ENCODE results near the gene MUC2.
A peak's percentile ranks its signal among the peaks of the same experiment; 100 is the strongest.

Gene MUC2

GRCh38 chr11:1070594-1071462, 3.8 kb upstream of the MUC2 start:
- DNase-seq, result no peak

DNA sequence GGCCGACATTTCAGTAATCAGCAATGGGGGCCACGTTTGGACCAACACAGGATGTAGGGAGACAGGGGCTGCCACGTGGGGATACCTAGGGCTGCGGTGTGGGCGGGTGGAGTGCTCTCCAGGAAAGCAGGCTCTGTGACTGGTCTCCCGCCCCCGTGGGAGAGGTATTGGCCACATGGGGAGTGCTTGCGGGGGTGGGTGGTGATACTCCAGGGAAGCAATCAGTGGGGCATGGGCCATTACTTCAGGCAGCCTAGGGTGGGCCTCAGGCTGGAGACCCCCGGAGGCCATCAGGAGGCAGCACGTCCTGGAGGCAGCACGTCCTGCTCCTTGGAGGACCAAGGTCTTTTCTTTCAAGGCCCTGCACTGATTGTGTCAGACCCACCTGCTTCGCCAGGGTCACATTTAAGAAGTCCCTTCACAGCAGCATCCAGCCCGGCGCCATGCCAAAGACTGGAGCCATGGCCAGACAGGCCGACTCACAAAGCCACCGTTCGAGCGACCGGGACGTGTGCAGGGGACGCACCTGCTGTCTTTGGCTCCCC, 3.0 kb upstream of the MUC2 start:
- no peak for DNase-seq

DNA sequence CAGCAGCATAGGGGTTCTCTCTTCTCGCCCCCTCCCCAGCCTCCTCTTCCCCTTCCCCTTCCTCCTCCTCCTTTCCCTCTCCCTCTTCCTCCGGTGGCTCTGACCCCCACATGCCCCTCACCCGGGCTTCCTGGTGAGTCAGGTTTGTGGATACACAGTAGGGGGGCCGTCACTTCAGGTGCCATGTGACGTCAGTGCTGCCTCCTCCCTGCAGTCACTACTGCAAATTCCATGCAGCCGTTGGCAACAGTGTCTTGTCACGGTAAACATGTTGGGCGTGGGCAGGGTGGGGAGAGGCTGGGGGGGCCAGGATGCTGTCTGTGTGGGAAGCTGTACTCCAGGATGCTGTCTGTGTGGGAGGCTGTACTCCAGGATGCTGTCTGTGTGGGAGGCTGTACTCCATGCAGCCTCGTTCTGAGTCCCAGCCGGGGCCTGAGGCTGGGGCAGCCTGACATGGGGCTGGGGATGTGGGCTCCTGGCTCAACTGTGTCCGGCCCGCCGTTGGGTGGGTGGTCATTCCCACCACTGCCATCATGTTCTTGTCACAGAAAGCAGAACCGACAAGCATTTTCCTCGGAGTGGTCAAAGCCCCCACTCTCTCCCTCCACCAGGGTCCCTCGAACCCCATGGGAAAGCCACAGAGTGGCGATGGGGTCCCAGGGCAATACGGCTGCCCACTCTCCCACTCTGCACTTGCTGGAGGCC, 2.4 kb upstream of the MUC2 start:
- DNase-seq, result peak in 1 of 51 donors; percentile 29

GRCh38 chr11:1072821-1073231, 1.8 kb upstream of the MUC2 start:
- DNase-seq, result no peak

DNA sequence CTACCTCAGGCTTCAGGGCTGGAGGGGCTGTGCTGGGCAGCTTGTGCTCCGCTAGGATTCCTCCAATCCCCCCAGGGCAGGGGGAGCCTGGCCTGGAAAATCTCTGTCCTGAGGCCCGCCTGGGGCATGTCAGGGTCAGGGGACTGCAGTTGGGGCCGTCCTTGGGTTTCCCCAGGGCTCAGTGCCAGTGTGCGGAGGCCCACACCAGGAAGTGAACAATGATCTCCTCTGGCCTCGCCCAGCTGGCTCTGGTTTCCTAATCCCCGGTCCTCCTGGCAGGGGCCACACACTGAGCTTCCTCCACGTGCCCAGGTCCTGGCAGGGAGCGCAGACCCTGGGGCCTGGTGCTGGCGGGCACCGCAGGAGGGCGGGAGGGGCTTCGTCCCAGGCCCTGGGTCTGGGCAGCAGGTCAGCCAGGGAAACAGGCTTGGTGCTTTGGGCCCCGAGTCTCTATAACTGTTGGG, 1.4 kb upstream of the MUC2 start:
- peak in 15 of 51 donors; percentile 8 to 45 (median 20) for DNase-seq

GRCh38 chr11:1073851-1074243, 827 bp upstream of the MUC2 start:
- DNase-seq, result no peak

DNA sequence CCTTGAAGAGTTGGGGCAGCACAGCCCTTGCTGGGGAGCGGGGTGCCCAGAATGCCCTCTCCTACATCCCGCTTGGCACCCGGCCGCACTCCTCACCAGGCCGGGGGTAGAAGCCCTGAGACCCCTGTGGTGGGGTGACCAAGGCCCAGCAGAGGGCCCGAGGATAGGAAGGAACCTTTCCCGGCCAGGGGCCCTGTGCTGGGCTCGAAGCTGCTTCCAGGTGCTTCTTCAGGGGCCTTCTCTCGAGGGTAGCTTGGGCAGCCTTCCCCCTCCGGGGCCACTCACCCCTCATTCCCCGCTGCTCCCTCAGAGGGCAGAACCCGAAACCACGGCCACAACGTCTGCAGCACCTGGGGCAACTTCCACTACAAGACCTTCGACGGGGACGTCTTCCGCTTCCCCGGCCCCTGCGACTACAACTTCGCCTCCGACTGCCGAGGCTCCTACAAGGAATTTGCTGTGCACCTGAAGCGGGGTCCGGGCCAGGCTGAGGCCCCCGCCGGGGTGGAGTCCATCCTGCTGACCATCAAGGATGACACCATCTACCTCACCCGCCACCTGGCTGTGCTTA, 752 bp downstream of the MUC2 start:
- no peak for DNase-seq

DNA sequence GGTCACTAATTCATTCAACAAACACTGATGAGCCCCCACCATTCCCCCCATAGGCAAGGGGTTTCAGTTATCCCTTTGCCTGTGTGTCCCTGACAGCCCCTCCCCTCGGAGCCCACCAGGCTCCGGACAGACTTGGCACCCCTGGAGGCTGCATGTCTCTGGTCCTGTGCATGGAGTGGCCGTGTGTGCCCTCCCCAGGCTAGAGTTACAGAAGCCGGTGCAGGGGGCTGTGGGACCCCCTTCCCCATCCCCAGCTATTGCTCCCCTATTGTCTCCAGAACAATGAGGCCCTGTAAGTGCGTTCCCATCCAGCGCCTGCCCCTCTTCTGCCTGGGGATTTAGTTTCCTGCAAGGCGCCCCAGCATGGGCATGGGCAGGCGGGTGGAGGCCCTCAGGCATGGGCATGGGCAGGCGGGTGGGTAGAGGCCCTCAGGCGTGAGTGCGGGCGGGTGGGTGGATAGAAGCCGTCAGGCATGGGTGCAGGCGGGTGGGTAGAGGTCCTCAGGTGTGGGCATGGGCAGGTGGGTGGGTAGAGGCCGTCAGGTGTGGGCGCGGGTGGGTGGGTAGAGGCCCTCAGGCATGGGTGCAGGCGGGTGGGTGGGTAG, 1.5 kb downstream of the MUC2 start:
- DNase-seq, result no peak

GRCh38 chr11:1077033-1077416, 2.4 kb downstream of the MUC2 start:
- no peak for DNase-seq

DNA sequence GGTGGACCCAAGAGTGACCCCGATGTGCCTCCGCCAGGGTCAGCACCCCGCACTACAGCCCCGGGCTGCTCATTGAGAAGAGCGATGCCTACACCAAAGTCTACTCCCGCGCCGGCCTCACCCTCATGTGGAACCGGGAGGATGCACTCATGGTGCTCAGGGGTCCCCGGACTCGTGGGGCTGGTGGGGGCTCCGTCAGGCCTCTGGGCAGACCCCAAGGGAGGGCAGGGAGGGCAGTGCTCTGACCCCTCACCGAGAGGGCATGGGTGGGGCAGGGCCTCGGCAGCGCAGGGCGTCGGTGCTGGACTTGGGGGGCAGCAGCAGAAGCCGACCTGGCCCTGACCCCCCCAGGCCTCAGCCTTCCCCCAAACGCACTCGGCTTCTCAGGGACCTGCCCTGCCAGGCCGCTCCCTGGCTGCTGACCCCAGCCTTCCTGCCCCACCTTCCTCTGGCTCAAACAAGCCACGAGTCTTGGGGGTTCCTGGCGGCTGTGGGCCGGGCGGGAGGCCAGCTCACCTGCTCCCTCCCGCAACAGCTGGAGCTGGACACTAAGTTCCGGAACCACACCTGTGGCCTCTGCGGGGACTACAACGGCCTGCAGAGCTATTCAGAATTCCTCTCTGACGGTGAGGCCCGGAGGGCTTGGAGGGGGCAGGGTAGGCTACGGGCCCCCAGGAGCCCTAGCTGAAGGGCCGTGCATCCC, 2.9 kb downstream of the MUC2 start:
- DNase-seq, result no peak

DNA sequence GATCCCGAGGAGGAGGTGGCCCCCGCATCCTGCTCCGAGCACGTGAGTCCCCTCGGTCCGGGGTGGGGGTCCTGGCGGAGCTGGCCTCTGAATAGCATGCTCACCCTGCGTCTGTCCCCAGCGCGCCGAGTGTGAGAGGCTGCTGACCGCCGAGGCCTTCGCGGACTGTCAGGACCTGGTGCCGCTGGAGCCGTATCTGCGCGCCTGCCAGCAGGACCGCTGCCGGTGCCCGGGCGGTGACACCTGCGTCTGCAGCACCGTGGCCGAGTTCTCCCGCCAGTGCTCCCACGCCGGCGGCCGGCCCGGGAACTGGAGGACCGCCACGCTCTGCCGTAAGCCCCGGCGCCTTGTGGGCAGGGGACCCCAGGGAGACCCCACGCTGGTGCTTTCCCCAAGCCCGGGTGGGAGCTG, 3.5 kb downstream of the MUC2 start:
- no peak for DNase-seq

DNA sequence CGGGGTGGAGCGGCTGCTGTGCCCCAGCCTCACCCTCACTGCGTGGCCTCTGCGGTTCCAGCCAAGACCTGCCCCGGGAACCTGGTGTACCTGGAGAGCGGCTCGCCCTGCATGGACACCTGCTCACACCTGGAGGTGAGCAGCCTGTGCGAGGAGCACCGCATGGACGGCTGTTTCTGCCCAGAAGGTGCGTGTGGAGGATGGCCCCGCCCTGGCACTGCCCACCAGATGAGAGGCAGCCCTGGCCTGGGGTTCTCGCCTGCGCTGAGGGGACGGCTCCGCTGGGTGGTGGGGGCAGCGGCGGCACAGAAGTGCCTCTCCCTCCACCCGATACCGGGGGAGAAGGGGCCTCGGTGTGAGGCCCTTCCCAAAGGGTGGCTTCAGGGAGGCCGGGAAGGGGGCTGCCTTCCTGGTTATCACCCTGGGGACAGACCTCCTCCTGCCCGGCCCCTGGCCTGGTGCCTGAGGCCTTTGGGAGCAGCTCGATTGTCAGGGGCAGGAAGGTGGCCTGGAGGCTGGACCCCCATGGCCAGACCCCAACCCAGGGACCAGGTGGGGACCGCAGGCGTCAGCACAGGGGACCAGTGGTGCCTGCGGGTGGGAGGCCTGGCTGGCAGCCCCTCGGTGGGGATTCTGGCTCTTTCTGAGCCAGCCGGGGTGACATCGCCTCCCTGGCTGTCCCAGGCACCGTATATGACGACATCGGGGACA, 7.1 kb downstream of the MUC2 start:
- DNase-seq, result no peak

DNA sequence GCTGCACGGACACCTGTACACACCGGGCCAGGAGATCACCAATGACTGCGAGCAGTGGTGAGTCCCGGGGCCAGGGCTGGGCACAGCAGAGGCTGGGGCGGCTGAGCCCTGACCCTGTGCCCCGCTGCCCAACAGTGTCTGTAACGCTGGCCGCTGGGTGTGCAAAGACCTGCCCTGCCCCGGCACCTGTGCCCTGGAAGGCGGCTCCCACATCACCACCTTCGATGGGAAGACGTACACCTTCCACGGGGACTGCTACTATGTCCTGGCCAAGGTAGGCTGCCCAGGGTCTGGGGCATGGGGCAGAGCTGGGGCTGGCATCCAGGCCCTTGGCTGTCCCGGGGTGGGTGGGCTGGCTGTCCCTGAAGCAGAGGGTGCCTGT, 7.7 kb downstream of the MUC2 start:
- no peak for DNase-seq

DNA sequence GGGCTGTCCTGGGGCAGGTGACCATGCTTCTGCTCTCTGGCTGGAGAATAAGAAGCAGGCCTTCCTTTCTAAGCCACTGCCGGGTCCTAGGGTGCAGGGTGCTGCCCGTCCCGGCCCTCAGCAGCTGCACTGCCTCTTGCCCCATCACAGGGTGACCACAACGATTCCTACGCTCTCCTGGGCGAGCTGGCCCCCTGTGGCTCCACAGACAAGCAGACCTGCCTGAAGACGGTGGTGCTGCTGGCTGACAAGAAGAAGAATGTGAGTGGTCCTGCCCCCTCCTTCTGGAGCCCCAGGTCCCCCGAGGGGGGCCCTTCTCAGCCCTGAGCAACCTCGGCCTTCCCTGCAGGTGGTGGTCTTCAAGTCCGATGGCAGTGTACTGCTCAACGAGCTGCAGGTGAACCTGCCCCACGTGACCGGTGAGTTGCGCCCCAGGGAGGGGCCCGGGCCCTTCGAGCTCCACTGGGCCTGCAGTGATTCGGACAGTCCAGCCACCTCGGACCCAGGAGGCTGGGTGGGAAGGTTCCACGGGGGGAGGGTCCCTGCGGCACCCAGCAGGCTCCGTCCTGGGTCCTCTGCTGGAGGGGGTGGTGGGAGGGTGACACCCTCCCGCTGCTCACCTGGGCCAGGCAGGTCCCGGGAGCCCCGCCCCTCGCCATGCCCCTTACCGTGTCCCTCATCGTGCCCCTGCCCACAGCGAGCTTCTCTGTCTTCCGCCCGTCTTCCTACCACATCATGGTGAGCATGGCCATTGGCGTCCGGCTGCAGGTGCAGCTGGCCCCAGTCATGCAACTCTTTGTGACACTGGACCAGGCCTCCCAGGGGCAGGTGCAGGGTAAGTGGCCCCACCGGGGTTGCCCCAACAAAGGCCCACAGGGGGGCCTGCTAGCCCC, 8.3 kb downstream of the MUC2 start:
- DNase-seq, result no peak

GRCh38 chr11:1083621-1084551, 9.2 kb downstream of the MUC2 start:
- no peak for DNase-seq

- no peak for DNase-seq
Observed at GRCh38 chr11:1084561-1085439, 10.1 kb downstream of the MUC2 start.

All from hypothalamus (tissue), 51 donors.